Skeletal muscle satellite cell (primary cell): ENCODE results near the gene AHRR.
A peak's percentile ranks its signal among the peaks of the same experiment; 100 is the strongest.

Experiments
- H3K27me3 ChIP-seq: 2 replicates; pipeline ENCODE4 v1.7.0; 2013; ENCODE audit warnings: low read length; ENCODE audit not compliant: control insufficient read depth, insufficient read depth
- H3K36me3 ChIP-seq: 2 replicates; pipeline ENCODE4 v1.7.0; 2013; ENCODE audit warnings: mild to moderate bottlenecking, control low read depth, low read length; ENCODE audit not compliant: insufficient read depth
- H3K4me1 ChIP-seq: 2 replicates; pipeline ENCODE4 v1.7.0; 2013; ENCODE audit warnings: low read length; ENCODE audit not compliant: control insufficient read depth, insufficient read depth
- H3K4me2 ChIP-seq: 2 replicates; pipeline ENCODE4 v1.7.0; 2013; ENCODE audit warnings: mild to moderate bottlenecking, low read length
- H3K4me3 ChIP-seq: 2 replicates; pipeline ENCODE4 v1.7.0; 2013; ENCODE audit warnings: low read length
- H3K9ac ChIP-seq: 2 replicates; pipeline ENCODE4 v1.7.0; 2013; ENCODE audit warnings: mild to moderate bottlenecking, low read depth, low read length, moderate library complexity
- H3K9me3 ChIP-seq: replicated peaks from 2 replicates; pipeline ENCODE4 v1.7.0; 2013; ENCODE audit warnings: mild to moderate bottlenecking, control low read depth, low read length

The AHRR gene

GRCh38 chr5:314676-315487 lies 6.6 kb upstream of the AHRR start:
- H3K27me3 ChIP-seq = no peaks in the 10 kb centered on the region
- no peak overlapping the region for H3K4me2 ChIP-seq
- peaks cover 17% of the 10 kb centered on the region for H3K4me1 ChIP-seq
- H3K9me3 ChIP-seq = no peaks in the 10 kb centered on the region
- no peak overlapping the region for H3K9ac ChIP-seq
- H3K36me3 ChIP-seq = peaks cover 36% of the 10 kb centered on the region
- no peak overlapping the region for H3K4me3 ChIP-seq

- Histone ChIP-seq H3K27me3 (peaks cover 4% of the 10 kb centered on the region), H3K4me1 (peaks cover 22% of the 10 kb centered on the region), H3K9ac (no peak overlapping the region), H3K4me2 (no peak overlapping the region), H3K4me3 (no peak overlapping the region), H3K36me3 (peaks cover 36% of the 10 kb centered on the region), H3K9me3 (no peaks in the 10 kb centered on the region)
These were observed 5.9 kb upstream of the AHRR start for GRCh38 chr5:315488-316209.

- H3K36me3 ChIP-seq = peaks cover 30% of the 10 kb centered on the region
These were observed 5.1 kb upstream of the AHRR start for GRCh38 chr5:316210-317085.

GRCh38 chr5:317086-317811 lies 4.3 kb upstream of the AHRR start:
- no peak overlapping the region for H3K4me2 ChIP-seq
- no peak overlapping the region for H3K4me3 ChIP-seq
- H3K9me3 ChIP-seq = no peaks in the 10 kb centered on the region
- peaks cover 30% of the 10 kb centered on the region for H3K36me3 ChIP-seq
- peaks cover 26% of the 10 kb centered on the region for H3K4me1 ChIP-seq
- H3K9ac ChIP-seq = no peak overlapping the region
- H3K27me3 ChIP-seq = peaks cover 4% of the 10 kb centered on the region

More at GRCh38 chr5:316210-317085, 5.1 kb upstream of the AHRR start:
- H3K9me3 ChIP-seq = no peaks in the 10 kb centered on the region
- H3K4me2 ChIP-seq = no peak overlapping the region
- H3K4me1 ChIP-seq = peaks cover 23% of the 10 kb centered on the region
- H3K27me3 ChIP-seq = peaks cover 4% of the 10 kb centered on the region
- no peak overlapping the region for H3K9ac ChIP-seq
- no peak overlapping the region for H3K4me3 ChIP-seq

GRCh38 chr5:318341-318897 lies 3.1 kb upstream of the AHRR start:
- Histone ChIP-seq H3K9me3 (no peaks in the 10 kb centered on the region), H3K4me1 (peaks cover 38% of the 10 kb centered on the region), H3K9ac (no peak overlapping the region), H3K4me3 (no peak overlapping the region), H3K4me2 (peak overlapping the region; percentile 39), H3K27me3 (peaks cover 4% of the 10 kb centered on the region), H3K36me3 (peaks cover 24% of the 10 kb centered on the region)

GRCh38 chr5:318931-319601 lies 2.4 kb upstream of the AHRR start:
- H3K4me1 ChIP-seq = peaks cover 41% of the 10 kb centered on the region
- peaks cover 4% of the 10 kb centered on the region for H3K27me3 ChIP-seq
- no peak overlapping the region for H3K9ac ChIP-seq
- H3K9me3 ChIP-seq = no peaks in the 10 kb centered on the region
- no peak overlapping the region for H3K4me2 ChIP-seq
- H3K4me3 ChIP-seq = no peak overlapping the region
- peaks cover 23% of the 10 kb centered on the region for H3K36me3 ChIP-seq

GRCh38 chr5:320524-321229 lies 837 bp upstream of the AHRR start:
- Histone ChIP-seq H3K4me2 (peak overlapping the region; percentile 96), H3K9ac (peak overlapping the region; percentile 96), H3K4me1 (peaks cover 41% of the 10 kb centered on the region), H3K36me3 (peaks cover 17% of the 10 kb centered on the region), H3K4me3 (peak overlapping the region; percentile 88), H3K27me3 (peaks cover 4% of the 10 kb centered on the region), H3K9me3 (no peaks in the 10 kb centered on the region)

GRCh38 chr5:321726-322251 lies 275 bp downstream of the AHRR start:
- Histone ChIP-seq H3K4me3 (peak overlapping the region; percentile 88), H3K27me3 (peaks cover 4% of the 10 kb centered on the region), H3K9me3 (no peaks in the 10 kb centered on the region), H3K9ac (peak overlapping the region; percentile 96), H3K4me1 (peaks cover 41% of the 10 kb centered on the region), H3K36me3 (peaks cover 15% of the 10 kb centered on the region), H3K4me2 (peak overlapping the region; percentile 96)

- peaks cover 39% of the 10 kb centered on the region for H3K4me1 ChIP-seq
- H3K4me2 ChIP-seq = peak overlapping the region; percentile 96
- peaks cover 4% of the 10 kb centered on the region for H3K27me3 ChIP-seq
- H3K9me3 ChIP-seq = no peaks in the 10 kb centered on the region
- peaks cover 12% of the 10 kb centered on the region for H3K36me3 ChIP-seq
- peak overlapping the region; percentile 96 for H3K9ac ChIP-seq
- H3K4me3 ChIP-seq = peak overlapping the region; percentile 88
These were observed 897 bp downstream of the AHRR start for GRCh38 chr5:322281-322941.
